DOHH2 (cell line): ENCODE data around the gene PRKCG.
"Not testable (repeated sequence)": the region's sequence is repeated elsewhere in the genome, so short reads cannot be mapped to it uniquely, and the experiment has no call there.

Experiments used
- H3F3A ChIP-seq: fragments of 200-600 bp; sonication (generic), shearing (Covaris generic); 2 replicates; pipeline ENCODE4 v1.6.0; 2016; ENCODE audit warnings: antibody characterized with exemption, mild to moderate bottlenecking; ENCODE audit not compliant: control insufficient read depth, insufficient read depth
- H3K27ac ChIP-seq: fragments of 200-600 bp; sonication (generic); 2 replicates; pipeline ENCODE4 v1.5.1; 2014; ENCODE audit warnings: low read depth, mild to moderate bottlenecking, low read length, moderate library complexity
- H3K27me3 ChIP-seq: fragments of 200-600 bp; sonication (generic); 2 replicates; pipeline ENCODE4 v1.6.1; 2014; ENCODE audit warnings: mild to moderate bottlenecking, low read length, mixed read lengths; ENCODE audit not compliant: control insufficient read depth
- H3K36me3 ChIP-seq: fragments of 200-600 bp; sonication (generic); 2 replicates; pipeline ENCODE4 v1.6.1; 2014; ENCODE audit warnings: mild to moderate bottlenecking, low read length, moderate library complexity, mixed read lengths; ENCODE audit not compliant: control insufficient read depth
- H3K4me1 ChIP-seq: fragments of 200-600 bp; sonication (generic); 2 replicates; pipeline ENCODE4 v1.6.1; 2014; ENCODE audit warnings: mild to moderate bottlenecking, low read length, mixed read lengths; ENCODE audit not compliant: control insufficient read depth
- H3K4me2 ChIP-seq: fragments of 200-600 bp; sonication (generic); 2 replicates; pipeline ENCODE4 v1.6.0; 2014; ENCODE audit warnings: mild to moderate bottlenecking, low read length, moderate library complexity
- H3K4me3 ChIP-seq: fragments of 200-600 bp; sonication (generic); 2 replicates; pipeline ENCODE4 v1.5.1; 2014; ENCODE audit warnings: mild to moderate bottlenecking, low read length, mixed read lengths
- H3K79me2 ChIP-seq: fragments of 200-600 bp; sonication (generic); 2 replicates; pipeline ENCODE4 v1.6.1; 2014; ENCODE audit warnings: mild to moderate bottlenecking, low read length, mixed read lengths; ENCODE audit not compliant: control insufficient read depth
- H3K9me2 ChIP-seq: fragments of 200-600 bp; sonication (generic); replicated peaks from 2 replicates; pipeline ENCODE4 v1.6.1; 2014; ENCODE audit warnings: mild to moderate bottlenecking, low read length, mixed read lengths; ENCODE audit not compliant: control insufficient read depth
- H3K9me3 ChIP-seq: fragments of 200-600 bp; sonication (generic); 2 replicates; pipeline ENCODE4 v1.6.1; 2014; ENCODE audit warnings: antibody characterized with exemption, low read length, mixed read lengths; ENCODE audit not compliant: control insufficient read depth, insufficient read depth
- H4K20me1 ChIP-seq: fragments of 200-600 bp; sonication (generic); 2 replicates; pipeline ENCODE4 v1.6.0; 2014; ENCODE audit warnings: low read depth, mild to moderate bottlenecking, antibody characterized with exemption, low read length, moderate library complexity; ENCODE audit not compliant: control insufficient read depth, insufficient read depth
- CTCF ChIP-seq: fragments of 200-600 bp; sonication (generic); IDR thresholded peaks from one replicate; pipeline ENCODE4 v1.5.1; 2014; ENCODE audit warnings: antibody characterized with exemption, mild to moderate bottlenecking, low read depth, low read length; ENCODE audit not compliant: poor library complexity, severe bottlenecking
- EZH2phosphoT487 ChIP-seq: fragments of 200-600 bp; sonication (generic); IDR thresholded peaks from 2 replicates; pipeline ENCODE4 v1.6.1; 2017; ENCODE audit warnings: borderline replicate concordance, mild to moderate bottlenecking, antibody characterized with exemption, low read length, moderate library complexity, mixed read lengths

The PRKCG gene

GRCh38 chr19:53947624-53948023, 65.6 kb downstream of the PRKCG start:
- Histone ChIP-seq H3K4me3 (no peak overlapping the region), H3K4me1 (no peaks in the 10 kb centered on the region), H3K9me3 (no peaks in the 10 kb centered on the region), H3K27me3 (no peaks in the 10 kb centered on the region), H3K36me3 (no peaks in the 10 kb centered on the region), H3K27ac (no peak overlapping the region), H4K20me1 (no peaks in the 10 kb centered on the region), H3K9me2 (no peaks in the 10 kb centered on the region), H3F3A (no peaks in the 10 kb centered on the region), H3K79me2 (no peaks in the 10 kb centered on the region), H3K4me2 (no peak overlapping the region)
- no peak for TF ChIP-seq EZH2phosphoT487
- peak; percentile 39 for TF ChIP-seq CTCF

GRCh38 chr19:53948611-53949010, 66.6 kb downstream of the PRKCG start:
- not testable (repeated sequence) for H3K4me1 ChIP-seq, H3K27ac ChIP-seq, H3K79me2 ChIP-seq, H3K9me3 ChIP-seq, H3K9me2 ChIP-seq, H3K36me3 ChIP-seq, H3K4me3 ChIP-seq, H3K27me3 ChIP-seq, H3K4me2 ChIP-seq, H3F3A ChIP-seq, H4K20me1 ChIP-seq

GRCh38 chr19:53951436-53951835, 69.4 kb downstream of the PRKCG start:
- H3K36me3 ChIP-seq = no peaks in the 10 kb centered on the region
- no peaks in the 10 kb centered on the region for H3K79me2 ChIP-seq
- no peak overlapping the region for H3K4me3 ChIP-seq
- no peak for TF ChIP-seq EZH2phosphoT487
- no peaks in the 10 kb centered on the region for H3F3A ChIP-seq
- no peaks in the 10 kb centered on the region for H4K20me1 ChIP-seq
- no peaks in the 10 kb centered on the region for H3K27me3 ChIP-seq
- no peaks in the 10 kb centered on the region for H3K9me2 ChIP-seq
- no peak overlapping the region for H3K4me2 ChIP-seq
- no peaks in the 10 kb centered on the region for H3K9me3 ChIP-seq
- H3K27ac ChIP-seq = no peak overlapping the region
- no peaks in the 10 kb centered on the region for H3K4me1 ChIP-seq

- H3K9me3 ChIP-seq = no peaks in the 10 kb centered on the region
- no peak for TF ChIP-seq CTCF
- no peak for TF ChIP-seq EZH2phosphoT487
- no peaks in the 10 kb centered on the region for H3K9me2 ChIP-seq
- H3K4me1 ChIP-seq = no peaks in the 10 kb centered on the region
- H3K36me3 ChIP-seq = no peaks in the 10 kb centered on the region
- H3K79me2 ChIP-seq = no peaks in the 10 kb centered on the region
- no peak overlapping the region for H3K27ac ChIP-seq
- H3K4me3 ChIP-seq = no peak overlapping the region
- no peaks in the 10 kb centered on the region for H4K20me1 ChIP-seq
- no peaks in the 10 kb centered on the region for H3K27me3 ChIP-seq
- H3F3A ChIP-seq = no peaks in the 10 kb centered on the region
- H3K4me2 ChIP-seq = no peak overlapping the region
Measured at GRCh38 chr19:53951947-53952346, 70.0 kb downstream of the PRKCG start.
